K562 (cell line): ENCODE data around the gene MPHOSPH9. TPM values are rescaled to one million over a fixed set of nuclear protein-coding genes. Genes with fewer than 3 reads are reported as not detected.

Experiments
- CREM ChIP-seq: IDR thresholded peaks from 2 replicates; pipeline ENCODE4 v1.6.1; 2014; ENCODE audit warnings: antibody characterized with exemption, low read depth
- ESRRA ChIP-seq: fragments of 450-650 bp; IDR thresholded peaks from 2 replicates; pipeline ENCODE4 v1.6.1; 2014; ENCODE audit warnings: low read depth, mild to moderate bottlenecking, moderate library complexity, borderline replicate concordance
- FOXK1 ChIP-seq: sonication (generic); formaldehyde crosslinking; IDR thresholded peaks from 2 replicates; pipeline ENCODE4 v1.8.0; 2022; ENCODE audit warnings: missing genetic modification reagents, mild to moderate bottlenecking, borderline replicate concordance
- KLF10 ChIP-seq: fragments of 250-450 bp; sonication (Bioruptor Pico); IDR thresholded peaks from 2 replicates; pipeline ENCODE4 v1.6.1; 2021; ENCODE audit warnings: matching md5 sums
- MCM5 ChIP-seq: fragments of 450-650 bp; IDR thresholded peaks from 2 replicates; pipeline ENCODE4 v1.6.1; 2016; ENCODE audit warnings: low read depth
- MEIS2 ChIP-seq: fragments of 450-650 bp; IDR thresholded peaks from 2 replicates; pipeline ENCODE4 v1.6.1; 2014; ENCODE audit warnings: mild to moderate bottlenecking; ENCODE audit not compliant: partially characterized antibody
- NONO ChIP-seq, 2 experiments: fragments of 200-400 bp in 1 of 2; fragments of 450-650 bp in 1 of 2; formaldehyde crosslinking in 1 of 2; IDR thresholded peaks; 2 replicates each; pipeline ENCODE4 v1.6.1; 2017; ENCODE audit warnings: low read depth in 2 of 2, mild to moderate bottlenecking in 2 of 2, moderate library complexity in 2 of 2, low read length in 1 of 2
- PHF21A ChIP-seq: fragments of 450-650 bp; IDR thresholded peaks from 2 replicates; pipeline ENCODE4 v1.6.1; 2017; ENCODE audit warnings: low read depth, borderline replicate concordance
- POU5F1 ChIP-seq: fragments of 150-350 bp; IDR thresholded peaks from 2 replicates; pipeline ENCODE4 v1.6.1; 2014; ENCODE audit warnings: borderline replicate concordance, low read length, low read depth, mild to moderate bottlenecking; ENCODE audit not compliant: partially characterized antibody
- RFX1 ChIP-seq: fragments of 450-650 bp; IDR thresholded peaks from 2 replicates; pipeline ENCODE4 v1.6.1; 2016; ENCODE audit warnings: mild to moderate bottlenecking, moderate library complexity
- SNRNP70 ChIP-seq: fragments of 200-400 bp; formaldehyde crosslinking; optimal IDR thresholded peaks from 2 replicates; pipeline ENCODE3; 2017; ENCODE audit warnings: low read depth, low read length
- STAG1 ChIP-seq: sonication (generic); formaldehyde crosslinking; IDR thresholded peaks from 2 replicates; pipeline ENCODE4 v1.5.0; 2020; ENCODE audit warnings: missing genetic modification reagents, borderline replicate concordance
- TFAM ChIP-seq: fragments of 250-450 bp; sonication (Bioruptor Pico); conservative IDR thresholded peaks from 2 replicates; pipeline ENCODE4 v1.5.0; 2021; ENCODE audit warnings: mild to moderate bottlenecking, moderate library complexity
- ZKSCAN3 ChIP-seq: fragments of 250-450 bp; sonication (Bioruptor Pico); IDR thresholded peaks from 2 replicates; pipeline ENCODE4 v1.4.0; 2020
- ZNF197 ChIP-seq: fragments of 200-800 bp; sonication (Bioruptor generic); IDR thresholded peaks from 2 replicates; pipeline ENCODE4 v1.6.1; 2016; ENCODE audit warnings: low read depth, missing genetic modification characterization, missing compliant biosample characterization
- ZNF436 ChIP-seq: fragments of 250-450, 450-650 bp; sonication (Bioruptor Pico); formaldehyde crosslinking; IDR thresholded peaks from 2 replicates; pipeline ENCODE4 v1.7.0; 2020; ENCODE audit warnings: mild to moderate bottlenecking
- ZNF695 ChIP-seq: fragments of 450-650 bp; formaldehyde crosslinking; IDR thresholded peaks from 2 replicates; pipeline ENCODE4 v1.4.0; 2020; ENCODE audit warnings: mild to moderate bottlenecking, moderate library complexity
- polyA plus RNA-seq, 8 experiments: library from polyadenylated mRNA; depleted of rRNA in 4 of 8; stranded (reverse) in 5 of 8; unstranded in 3 of 8; fragments of >200 nt; fragmentation: Nextera tagmentation in 2 of 8; fragmentation: Illumina TruSeq in 1 of 8; extraction: Ambion mirVana in 2 of 8; extraction: Trizol in 1 of 8; gene quantifications; 2 replicates each; pipeline versions ENCODE4 v1.2.1 to v1.2.3, GENCODE V29; 2011 to 2014; ENCODE audit warnings: inconsistent platforms in 1 of 8, missing spikeins in 1 of 8
- total RNA-seq, 7 experiments: library from RNA; depleted of rRNA in 6 of 7; stranded (reverse); fragments of >200 nt in 6 of 7; fragmentation: Illumina TruSeq in 2 of 7; extraction: Trizol in 2 of 7; gene quantifications; 2 replicates each; pipeline versions ENCODE4 v1.2.1 to v1.2.3, GENCODE V29; 2011 to 2021; ENCODE audit warnings: low replicate concordance in 1 of 7
- TF ChIP-seq, protein P1 (sequence below): fragments of 250-450 bp; sonication (Bioruptor Pico); IDR thresholded peaks from 2 replicates; pipeline ENCODE4 v1.9.0; 2021; ENCODE audit warnings: mild to moderate bottlenecking, inconsistent platforms
- TF ChIP-seq, protein P2 (sequence below): sonication (generic); formaldehyde crosslinking; IDR thresholded peaks from 2 replicates; pipeline ENCODE4 v1.8.0; 2022; ENCODE audit warnings: mild to moderate bottlenecking, low read depth, missing genetic modification reagents
- TF ChIP-seq, protein P3 (sequence below): sonication (generic); formaldehyde crosslinking; IDR thresholded peaks from 2 replicates; pipeline ENCODE4 v1.9.0; 2022; ENCODE audit warnings: mild to moderate bottlenecking, missing genetic modification reagents
- TF ChIP-seq, protein P4 (sequence below): sonication (generic); formaldehyde crosslinking; IDR thresholded peaks from 2 replicates; pipeline ENCODE4 v1.8.0; 2022; ENCODE audit warnings: missing genetic modification reagents, mild to moderate bottlenecking, borderline replicate concordance
- TF ChIP-seq, protein P5 (sequence below): conservative IDR thresholded peaks from 2 replicates; pipeline ENCODE4 v1.6.1; 2011; ENCODE audit warnings: low read depth, mild to moderate bottlenecking, low read length; ENCODE audit not compliant: control insufficient read depth

MPHOSPH9 gene
- total and polyA plus RNA-seq, 9 of the 15 experiments (the other 6 are each of a cell fraction or from before 2014, with no cell fraction given) = 14.2 to 103 (median 54.5) TPM

DNA sequence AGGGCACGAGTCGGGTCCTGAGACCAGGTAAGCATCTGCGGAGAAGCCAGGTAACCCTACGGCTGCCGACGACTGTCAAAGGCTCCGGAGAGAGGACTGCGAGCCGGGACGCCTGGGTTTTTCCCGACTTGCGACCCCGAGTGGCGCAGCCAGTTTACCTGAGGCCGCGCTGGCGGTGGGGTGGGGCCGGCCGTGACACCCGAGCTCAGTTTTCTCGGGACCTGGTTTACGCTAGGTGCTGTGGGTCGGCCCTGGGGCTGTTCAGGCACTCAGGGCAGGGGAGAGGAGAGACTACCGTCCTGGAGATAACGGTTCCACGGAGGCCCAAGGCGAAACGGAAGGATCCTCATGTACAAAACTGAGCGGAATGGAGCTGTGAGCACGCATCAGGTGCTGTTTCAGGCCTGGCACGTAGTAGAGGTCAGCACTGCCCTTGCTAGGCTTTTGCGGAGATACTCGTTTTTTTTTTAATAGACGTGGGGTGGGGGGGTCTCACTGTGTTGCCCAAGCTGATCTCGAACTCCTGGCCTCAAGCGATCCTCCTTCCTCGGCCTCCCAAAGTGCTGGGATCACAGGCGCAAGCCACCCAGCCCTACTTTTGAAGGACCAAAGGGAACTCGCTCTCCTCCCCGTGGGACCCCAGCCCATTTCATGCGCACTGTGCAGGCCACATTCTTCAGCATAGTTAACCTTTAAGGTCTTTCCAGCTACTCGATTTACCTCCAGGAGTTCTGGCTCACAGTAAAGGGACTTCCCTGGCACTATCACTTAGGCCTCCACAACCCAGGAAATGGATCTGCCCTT is 766 bp upstream of the MPHOSPH9 start (continued):
- TF ChIP-seq ESRRA (peak; percentile 9; the same call in 1 of the 2 replicates), MEIS2 (no peak), KLF10 (CRISPR knock-in tag) (no peak), ZKSCAN3 (CRISPR knock-in tag) (no peak), ZNF197 (CRISPR knock-in tag) (no peak), STAG1 (CRISPR knock-in tag) (no peak; the same call in 1 of the 2 replicates), POU5F1 (no peak), ZNF436 (CRISPR knock-in tag) (no peak), SNRNP70 (no peak), MCM5 (no peak), NONO (IDR thresholded peaks at IDR 0.05; ENCODE audit: low read depth in 2 of 2, low read length in 1 of 2) (no peak), PHF21A (no peak), FOXK1 (no peak; the same call in 1 of the 2 replicates), RFX1 (no peak), ZNF695 (CRISPR knock-in tag) (no peak), CREM (no peak), TFAM (CRISPR knock-in tag) (no peak)
- TF ChIP-seq, protein P1, sequence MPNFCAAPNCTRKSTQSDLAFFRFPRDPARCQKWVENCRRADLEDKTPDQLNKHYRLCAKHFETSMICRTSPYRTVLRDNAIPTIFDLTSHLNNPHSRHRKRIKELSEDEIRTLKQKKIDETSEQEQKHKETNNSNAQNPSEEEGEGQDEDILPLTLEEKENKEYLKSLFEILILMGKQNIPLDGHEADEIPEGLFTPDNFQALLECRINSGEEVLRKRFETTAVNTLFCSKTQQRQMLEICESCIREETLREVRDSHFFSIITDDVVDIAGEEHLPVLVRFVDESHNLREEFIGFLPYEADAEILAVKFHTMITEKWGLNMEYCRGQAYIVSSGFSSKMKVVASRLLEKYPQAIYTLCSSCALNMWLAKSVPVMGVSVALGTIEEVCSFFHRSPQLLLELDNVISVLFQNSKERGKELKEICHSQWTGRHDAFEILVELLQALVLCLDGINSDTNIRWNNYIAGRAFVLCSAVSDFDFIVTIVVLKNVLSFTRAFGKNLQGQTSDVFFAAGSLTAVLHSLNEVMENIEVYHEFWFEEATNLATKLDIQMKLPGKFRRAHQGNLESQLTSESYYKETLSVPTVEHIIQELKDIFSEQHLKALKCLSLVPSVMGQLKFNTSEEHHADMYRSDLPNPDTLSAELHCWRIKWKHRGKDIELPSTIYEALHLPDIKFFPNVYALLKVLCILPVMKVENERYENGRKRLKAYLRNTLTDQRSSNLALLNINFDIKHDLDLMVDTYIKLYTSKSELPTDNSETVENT (CRISPR knock-in tag) = peak; percentile 45; the same call in 1 of the 2 replicates
- TF ChIP-seq, protein P2, sequence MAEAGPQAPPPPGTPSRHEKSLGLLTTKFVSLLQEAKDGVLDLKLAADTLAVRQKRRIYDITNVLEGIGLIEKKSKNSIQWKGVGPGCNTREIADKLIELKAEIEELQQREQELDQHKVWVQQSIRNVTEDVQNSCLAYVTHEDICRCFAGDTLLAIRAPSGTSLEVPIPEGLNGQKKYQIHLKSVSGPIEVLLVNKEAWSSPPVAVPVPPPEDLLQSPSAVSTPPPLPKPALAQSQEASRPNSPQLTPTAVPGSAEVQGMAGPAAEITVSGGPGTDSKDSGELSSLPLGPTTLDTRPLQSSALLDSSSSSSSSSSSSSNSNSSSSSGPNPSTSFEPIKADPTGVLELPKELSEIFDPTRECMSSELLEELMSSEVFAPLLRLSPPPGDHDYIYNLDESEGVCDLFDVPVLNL (CRISPR knock-in tag) = no peak
- TF ChIP-seq, protein P3, sequence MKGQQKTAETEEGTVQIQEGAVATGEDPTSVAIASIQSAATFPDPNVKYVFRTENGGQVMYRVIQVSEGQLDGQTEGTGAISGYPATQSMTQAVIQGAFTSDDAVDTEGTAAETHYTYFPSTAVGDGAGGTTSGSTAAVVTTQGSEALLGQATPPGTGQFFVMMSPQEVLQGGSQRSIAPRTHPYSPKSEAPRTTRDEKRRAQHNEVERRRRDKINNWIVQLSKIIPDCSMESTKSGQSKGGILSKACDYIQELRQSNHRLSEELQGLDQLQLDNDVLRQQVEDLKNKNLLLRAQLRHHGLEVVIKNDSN (CRISPR knock-in tag) = no peak
- TF ChIP-seq, protein P4, sequence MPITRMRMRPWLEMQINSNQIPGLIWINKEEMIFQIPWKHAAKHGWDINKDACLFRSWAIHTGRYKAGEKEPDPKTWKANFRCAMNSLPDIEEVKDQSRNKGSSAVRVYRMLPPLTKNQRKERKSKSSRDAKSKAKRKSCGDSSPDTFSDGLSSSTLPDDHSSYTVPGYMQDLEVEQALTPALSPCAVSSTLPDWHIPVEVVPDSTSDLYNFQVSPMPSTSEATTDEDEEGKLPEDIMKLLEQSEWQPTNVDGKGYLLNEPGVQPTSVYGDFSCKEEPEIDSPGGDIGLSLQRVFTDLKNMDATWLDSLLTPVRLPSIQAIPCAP (CRISPR knock-in tag) = no peak
- TF ChIP-seq, protein P5, sequence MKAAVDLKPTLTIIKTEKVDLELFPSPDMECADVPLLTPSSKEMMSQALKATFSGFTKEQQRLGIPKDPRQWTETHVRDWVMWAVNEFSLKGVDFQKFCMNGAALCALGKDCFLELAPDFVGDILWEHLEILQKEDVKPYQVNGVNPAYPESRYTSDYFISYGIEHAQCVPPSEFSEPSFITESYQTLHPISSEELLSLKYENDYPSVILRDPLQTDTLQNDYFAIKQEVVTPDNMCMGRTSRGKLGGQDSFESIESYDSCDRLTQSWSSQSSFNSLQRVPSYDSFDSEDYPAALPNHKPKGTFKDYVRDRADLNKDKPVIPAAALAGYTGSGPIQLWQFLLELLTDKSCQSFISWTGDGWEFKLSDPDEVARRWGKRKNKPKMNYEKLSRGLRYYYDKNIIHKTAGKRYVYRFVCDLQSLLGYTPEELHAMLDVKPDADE = 0 out of 2 replicates have a peak, but pooled peaks have one; percentile 39
